ENCODE results near the gene GNA12.
"Not testable (repeated sequence)": the region's sequence is repeated elsewhere in the genome, so short reads cannot be mapped to it uniquely, and the experiment has no call there.

GNA12 gene

GRCh38 chr7:2708547-2709310, 135.4 kb downstream of the GNA12 start:
- no peak for DNase-seq

- DNase-seq: no peak
These were observed 136.1 kb downstream of the GNA12 start for GRCh38 chr7:2708041-2708440.

DNA sequence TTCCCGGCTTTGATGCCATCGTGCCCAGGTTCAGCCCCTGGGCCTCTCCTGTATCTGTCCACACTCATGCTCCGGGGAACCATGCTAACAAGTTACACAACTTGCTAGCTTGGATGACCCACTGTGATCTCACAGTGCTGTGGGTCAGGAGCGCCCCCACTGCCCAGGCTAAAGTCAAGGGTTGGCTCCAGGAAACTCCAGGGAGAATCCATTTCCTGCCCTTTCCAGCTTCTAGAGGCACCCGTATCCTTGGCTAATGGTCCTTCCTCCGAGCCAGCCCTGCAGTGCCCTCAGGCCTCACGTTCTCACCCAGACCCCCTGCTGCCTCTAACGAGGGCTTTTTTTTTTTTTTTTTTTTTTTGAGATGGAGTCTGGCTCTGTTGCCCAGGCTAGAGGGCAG, 136.6 kb downstream of the GNA12 start:
- no peak for DNase-seq

DNA sequence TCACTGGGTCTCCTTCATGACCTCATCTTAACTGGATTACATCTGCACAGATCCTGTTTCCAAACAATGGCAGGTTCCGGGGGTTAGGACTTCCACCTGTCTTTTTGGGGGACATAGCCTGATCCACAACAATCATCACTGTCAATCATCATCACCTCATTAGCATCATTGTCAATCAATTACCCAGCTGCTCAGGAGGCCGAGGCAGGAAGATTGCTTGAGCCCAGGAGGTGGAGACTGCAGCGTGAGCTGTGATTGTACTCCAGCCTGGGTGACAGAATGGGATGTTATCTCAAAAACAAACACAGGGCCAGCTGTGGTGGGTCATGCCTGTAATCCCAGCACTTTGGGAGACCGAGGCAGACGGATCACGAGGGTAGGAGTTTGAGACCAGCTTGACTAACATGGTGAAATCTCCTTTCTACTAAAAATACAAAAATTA, 137.4 kb downstream of the GNA12 start:
- DNase-seq: no peak

GRCh38 chr7:2705371-2706096, 138.6 kb downstream of the GNA12 start:
- no peak for DNase-seq

GRCh38 chr7:2702594-2702957, 141.5 kb downstream of the GNA12 start:
- DNase-seq: no peak

DNA sequence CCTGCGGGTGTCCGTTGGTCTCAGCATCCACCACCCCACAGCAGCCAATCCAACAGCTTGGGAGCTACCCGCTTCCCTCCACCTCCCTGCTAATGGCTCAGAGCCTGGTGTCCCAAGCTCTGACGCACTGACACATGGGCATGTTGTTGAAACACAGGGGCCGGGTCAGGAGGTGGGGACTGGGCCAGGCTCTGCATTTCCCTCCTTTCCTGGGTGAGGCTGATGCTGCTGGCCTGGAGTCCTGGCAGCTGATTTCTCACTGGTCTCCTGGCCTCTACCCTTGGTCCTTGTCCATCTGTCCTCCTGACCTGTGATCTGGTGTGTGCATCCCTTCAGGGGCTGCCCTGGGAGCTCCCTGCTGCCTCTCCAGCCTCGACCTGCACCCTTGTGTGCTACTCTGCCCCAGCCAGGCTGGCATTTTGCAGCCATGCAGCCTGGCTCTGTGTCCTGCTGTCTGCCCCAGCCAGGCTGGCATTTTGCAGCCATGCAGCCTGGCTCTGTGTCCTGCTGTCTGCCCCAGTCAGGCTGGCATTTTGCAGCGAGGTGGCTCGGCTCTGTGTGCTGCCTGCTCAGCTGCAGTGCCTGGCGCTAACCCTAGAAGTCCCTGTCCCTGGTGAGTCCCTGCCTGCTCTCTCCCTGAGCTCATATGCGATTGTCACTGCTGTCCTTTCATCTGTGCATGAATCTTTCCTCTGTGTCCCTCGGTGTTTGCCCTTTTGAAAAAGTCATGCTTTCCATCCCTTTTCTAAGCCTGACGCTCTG, 142.1 kb downstream of the GNA12 start:
- no peak for DNase-seq

- no peak for DNase-seq
These were observed 142.7 kb downstream of the GNA12 start for GRCh38 chr7:2701424-2701823.

GRCh38 chr7:2700141-2700850, 143.8 kb downstream of the GNA12 start:
- no peak for DNase-seq

- DNase-seq: no peak
These were observed 144.9 kb downstream of the GNA12 start for GRCh38 chr7:2699289-2699620.

DNA sequence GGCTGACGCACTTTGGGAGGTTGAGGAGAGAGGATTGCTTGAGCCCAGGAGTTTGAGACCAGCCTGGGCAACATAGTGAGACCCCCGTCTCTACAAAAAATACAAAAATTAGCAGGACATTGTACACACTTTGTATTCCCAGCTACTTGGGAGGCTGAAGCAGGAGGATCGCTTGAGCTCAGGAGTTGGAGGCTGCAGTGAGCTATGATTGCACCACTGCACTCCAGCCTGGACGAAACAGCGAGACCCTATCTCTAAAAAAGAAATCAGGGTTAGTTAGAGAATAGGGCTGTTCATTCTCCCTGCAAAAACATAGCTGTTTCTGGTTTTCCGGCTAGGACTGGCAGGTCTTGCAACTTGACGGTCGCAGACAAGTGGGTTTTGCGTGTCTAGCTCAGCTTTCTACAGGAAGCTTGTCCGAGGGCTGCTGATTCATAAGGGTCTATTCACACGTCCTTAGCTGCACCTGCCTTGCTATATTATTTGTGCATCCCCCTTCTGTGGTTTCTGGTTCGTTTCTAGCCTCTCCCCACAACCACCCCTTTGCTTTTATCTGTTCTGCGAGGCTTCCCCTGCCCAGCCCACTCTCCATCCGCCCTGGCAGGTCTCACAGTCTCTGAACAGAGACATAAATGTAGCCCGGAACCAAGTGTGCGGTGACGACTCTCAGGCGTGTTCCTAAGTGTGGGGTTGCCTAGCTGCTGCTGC, 145.4 kb downstream of the GNA12 start:
- DNase-seq: peak; percentile 84

DNA sequence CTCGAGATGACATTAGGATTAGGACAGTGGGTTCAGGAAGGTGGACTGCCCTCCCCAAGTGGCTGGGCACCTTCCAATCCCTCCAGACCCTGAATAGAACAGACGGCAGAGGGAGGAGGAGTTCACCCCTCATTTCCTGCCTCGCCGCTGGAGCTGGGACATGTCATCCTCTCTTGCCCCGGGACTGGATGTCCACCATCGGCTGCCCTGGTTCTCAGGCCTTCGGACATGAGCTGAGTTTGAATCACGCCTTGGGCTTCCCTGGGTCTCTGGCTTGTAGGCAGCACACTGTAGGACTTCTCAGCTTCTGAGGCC, 150.0 kb downstream of the GNA12 start:
- not testable (repeated sequence) for DNase-seq

DNA sequence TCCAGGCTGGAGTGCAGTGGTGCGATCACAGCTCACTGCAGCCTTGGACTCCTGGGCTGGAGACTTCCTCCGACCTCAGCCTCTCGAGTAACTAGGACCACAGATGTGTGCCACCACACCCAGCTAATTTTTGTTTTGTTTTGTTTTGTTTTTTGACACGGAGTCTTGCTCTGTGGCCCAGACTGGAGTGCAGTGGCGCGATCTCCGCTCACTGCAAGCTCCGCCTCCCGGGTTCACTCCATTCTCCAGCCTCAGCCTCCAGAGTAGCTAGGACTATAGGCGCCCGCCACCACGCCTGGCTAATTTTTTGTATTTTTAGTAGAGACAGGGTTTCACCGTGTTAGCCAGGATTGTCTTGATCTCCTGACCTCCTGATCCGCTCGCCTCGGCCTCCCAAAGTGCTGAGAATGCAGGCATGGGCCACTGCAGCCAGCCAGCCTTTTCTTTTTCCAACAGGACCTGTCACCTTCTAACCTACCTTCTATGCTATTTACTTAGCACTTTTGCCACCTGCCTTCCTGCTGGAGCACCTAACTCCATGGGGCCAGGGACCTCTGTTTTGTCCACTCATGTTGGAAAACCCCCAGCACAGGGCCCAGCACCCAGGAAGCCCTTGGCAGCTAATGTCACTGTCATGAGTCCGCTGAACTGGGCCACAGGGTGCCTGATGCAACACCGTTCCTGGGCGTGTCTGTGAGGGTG, 150.5 kb downstream of the GNA12 start:
- not testable (repeated sequence) for DNase-seq

DNA sequence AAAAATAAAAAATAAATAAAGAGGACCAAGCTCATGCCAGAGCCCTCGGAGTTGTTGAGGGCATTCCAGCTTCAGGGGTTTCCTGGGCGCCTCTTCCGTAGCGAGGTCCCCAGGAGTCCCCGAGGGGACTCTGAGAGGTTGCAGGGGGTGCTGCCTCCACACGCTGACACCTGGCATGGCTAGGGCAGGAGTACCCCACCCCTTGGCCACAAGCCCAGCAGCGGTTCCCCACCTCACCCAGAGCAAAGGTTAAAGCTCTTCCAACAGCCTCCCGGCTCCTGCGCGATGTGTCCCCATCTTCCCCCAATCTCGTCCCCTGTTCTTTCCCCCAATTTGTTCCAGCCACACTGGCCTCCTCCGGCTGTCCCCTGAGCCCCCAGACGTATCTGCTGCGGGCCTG, 151.6 kb downstream of the GNA12 start:
- DNase-seq: no peak

- not testable (repeated sequence) for DNase-seq
These were observed 152.1 kb downstream of the GNA12 start for GRCh38 chr7:2691932-2692439.

- no peak for DNase-seq
These were observed 152.9 kb downstream of the GNA12 start for GRCh38 chr7:2691011-2691707.

DNA sequence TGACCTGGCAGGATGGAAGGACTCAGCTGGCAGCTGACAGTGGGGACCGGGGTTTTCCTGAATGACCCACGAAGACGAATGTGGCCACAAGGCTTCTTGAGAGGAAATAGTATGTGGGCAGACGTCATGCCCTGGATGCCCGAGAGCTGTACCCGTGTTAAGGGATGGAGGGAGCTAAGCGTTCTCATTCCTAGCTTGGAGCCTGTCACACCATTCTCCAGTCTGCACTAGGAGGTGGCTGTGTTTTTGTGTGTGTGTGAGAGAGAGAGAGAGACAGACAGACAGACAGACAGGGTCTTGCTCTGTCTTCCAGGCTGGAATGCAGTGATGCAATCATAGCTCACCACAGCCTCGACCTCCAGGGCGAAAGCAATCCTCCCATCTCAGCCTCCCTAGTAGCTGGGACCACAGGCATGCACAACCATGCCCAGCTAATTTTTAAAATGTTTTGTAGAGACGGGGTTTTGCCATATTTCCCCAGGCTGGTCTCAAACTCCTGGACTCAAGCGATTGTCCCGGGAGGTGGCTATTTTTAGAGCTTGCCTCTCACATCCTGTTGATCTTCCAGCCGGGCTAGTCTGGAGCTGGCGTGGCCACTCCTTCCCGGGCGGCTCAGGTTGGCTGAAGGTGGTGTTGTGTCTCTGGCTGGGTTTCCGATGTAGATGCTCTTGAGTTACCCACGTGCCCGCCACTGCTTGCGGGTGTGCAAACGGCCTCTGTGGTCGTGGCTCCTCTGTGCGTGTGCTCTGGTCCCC, 154.0 kb downstream of the GNA12 start:
- no peak for DNase-seq

DNA sequence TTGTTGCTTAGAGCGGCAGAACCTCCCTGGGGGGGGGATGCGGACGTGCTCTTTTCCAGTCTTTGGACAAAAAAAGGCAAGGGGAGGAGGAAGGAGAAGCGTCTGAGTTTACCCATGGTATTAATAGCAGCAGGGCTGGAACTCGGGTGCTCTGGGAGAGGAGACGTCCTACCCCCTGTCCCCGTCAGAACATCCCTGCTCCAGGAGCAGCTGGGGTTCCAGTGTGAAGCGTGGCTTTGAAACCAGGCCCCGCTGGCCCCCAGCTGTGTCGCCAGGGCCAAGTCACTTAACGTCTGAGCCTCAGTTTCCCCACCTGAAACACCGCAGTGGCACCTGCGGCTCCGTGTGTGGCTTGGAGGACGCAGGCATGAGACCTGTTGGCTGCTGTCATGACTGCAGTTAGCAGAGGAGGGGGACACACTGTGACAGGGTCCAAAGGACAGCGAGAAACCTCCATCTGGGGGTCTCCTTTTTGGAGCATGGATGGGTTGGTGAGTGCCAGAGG, 154.7 kb downstream of the GNA12 start:
- no peak for DNase-seq

GRCh38 chr7:2688409-2689342, 155.4 kb downstream of the GNA12 start:
- no peak for DNase-seq
